ENCODE measurements around the gene ADAMTS2. TPM values are rescaled to one million over a fixed set of nuclear protein-coding genes. Genes with fewer than 3 reads are reported as not detected.
A peak's percentile ranks its signal among the peaks of the same experiment; 100 is the strongest.

The ADAMTS2 gene
- total and polyA plus RNA-seq, 11 donors: 1.1 to 23.0 (median 5.5) TPM

DNA sequence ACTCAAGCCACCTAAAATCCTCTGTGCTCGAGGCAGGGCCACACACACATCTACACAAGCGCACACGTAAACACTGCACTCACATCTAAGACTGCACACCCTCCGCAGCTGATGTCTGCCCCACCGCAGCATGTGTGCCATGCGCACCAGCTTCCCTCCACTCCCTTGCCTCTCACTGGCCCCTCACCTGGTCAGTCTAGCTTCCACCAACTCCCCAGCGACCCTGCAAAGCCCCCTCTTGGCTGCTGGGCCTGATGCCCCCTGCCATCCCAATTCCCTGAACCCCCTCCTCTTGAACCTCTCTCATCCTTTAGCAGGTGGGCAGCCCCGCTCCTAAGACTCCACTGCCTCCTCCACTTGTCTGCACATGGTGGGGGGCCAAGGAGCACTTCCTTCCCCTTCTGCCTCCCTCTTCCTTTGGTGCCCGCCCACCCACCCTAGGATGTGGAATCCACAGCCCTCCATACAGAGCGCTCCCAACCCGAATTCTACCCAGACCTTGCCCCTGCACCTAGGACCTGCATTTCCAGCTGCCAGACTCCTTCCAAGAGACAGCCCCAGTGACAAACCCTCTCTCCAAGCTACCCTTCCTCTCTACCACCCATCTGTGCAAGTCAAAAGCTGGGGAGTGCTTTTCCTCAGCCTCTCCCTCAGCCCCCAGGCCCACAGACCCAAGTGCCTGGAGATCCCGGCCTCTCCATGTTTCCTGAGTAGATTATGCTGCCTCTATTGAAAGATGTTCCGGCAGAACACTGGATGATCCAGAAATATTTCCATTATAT, 23.9 kb downstream of the ADAMTS2 start:
- DNase-seq (peak in 3 of 5 donors; percentile 6 to 22 (median 19)), ATAC-seq (no peak)
- Histone ChIP-seq H3K36me3 (no peaks in the 10 kb centered on the region), H3K4me1 (peaks cover 0 to 27% (median 0%) of the 10 kb centered on the region in 12 donors), H3K27me3 (no peaks in the 10 kb centered on the region), H3K9me3 (no peaks in the 10 kb centered on the region), H3K4me3 (no peak overlapping the region), H3K27ac (no peak overlapping the region)
- intact Hi-C loops (cut with DNase I): no loop called here
- 87 to 94% (median 93%) methylated on average over 13 of the region's 13 CpGs for WGBS, 4 donors
- TF ChIP-seq, protein P1, sequence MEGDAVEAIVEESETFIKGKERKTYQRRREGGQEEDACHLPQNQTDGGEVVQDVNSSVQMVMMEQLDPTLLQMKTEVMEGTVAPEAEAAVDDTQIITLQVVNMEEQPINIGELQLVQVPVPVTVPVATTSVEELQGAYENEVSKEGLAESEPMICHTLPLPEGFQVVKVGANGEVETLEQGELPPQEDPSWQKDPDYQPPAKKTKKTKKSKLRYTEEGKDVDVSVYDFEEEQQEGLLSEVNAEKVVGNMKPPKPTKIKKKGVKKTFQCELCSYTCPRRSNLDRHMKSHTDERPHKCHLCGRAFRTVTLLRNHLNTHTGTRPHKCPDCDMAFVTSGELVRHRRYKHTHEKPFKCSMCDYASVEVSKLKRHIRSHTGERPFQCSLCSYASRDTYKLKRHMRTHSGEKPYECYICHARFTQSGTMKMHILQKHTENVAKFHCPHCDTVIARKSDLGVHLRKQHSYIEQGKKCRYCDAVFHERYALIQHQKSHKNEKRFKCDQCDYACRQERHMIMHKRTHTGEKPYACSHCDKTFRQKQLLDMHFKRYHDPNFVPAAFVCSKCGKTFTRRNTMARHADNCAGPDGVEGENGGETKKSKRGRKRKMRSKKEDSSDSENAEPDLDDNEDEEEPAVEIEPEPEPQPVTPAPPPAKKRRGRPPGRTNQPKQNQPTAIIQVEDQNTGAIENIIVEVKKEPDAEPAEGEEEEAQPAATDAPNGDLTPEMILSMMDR (IDR thresholded peaks at IDR 0.05): no peak
- TF ChIP-seq POLR2A (IDR thresholded peaks at IDR 0.05): no peak

DNA sequence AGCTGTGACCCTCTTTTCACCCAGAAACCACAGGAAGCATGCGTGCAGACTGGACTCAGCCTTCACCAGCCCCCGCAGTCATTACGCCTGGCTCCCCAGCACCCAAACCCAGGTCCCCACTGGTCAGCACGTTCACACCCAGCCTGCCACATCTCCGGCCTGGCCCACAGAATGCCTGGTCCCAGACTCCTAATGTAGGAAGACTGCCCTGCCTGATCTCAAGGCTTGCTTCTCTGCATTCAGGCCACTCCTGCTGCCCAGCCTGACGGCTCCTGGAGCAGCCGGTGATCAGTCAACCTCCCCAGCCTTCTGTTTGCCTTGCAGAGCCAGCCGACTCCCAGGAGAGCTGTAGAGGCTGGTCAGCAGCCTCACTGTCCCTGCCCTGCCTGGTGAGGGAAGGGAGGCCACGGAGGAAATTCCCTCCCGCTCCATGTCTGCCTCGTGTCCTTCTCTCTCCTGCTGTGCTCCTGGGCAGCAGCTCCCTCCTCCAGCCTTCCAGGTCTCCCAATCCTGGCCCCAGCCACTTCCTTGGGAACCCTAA, 25.4 kb downstream of the ADAMTS2 start:
- Histone ChIP-seq H3K27me3 (no peaks in the 10 kb centered on the region), H3K4me1 (peaks cover 0 to 29% (median 0%) of the 10 kb centered on the region in 12 donors), H3K9me3 (peaks cover 0 to 3% (median 0%) of the 10 kb centered on the region in 12 donors), H3K4me3 (no peak overlapping the region), H3K27ac (peak overlapping the region in 2 of 12 donors; percentile 4 to 27), H3K36me3 (no peaks in the 10 kb centered on the region)
- TF ChIP-seq POLR2A (IDR thresholded peaks at IDR 0.05): no peak
- ATAC-seq (peak in 2 of 4 donors; percentile 8 to 31), DNase-seq (peak in 3 of 5 donors; percentile 34 to 66 (median 43))
- 41 to 50% (median 45%) methylated on average over 11 of the region's 11 CpGs for WGBS, 4 donors
- intact Hi-C loops (cut with DNase I): no loop called here

- Histone ChIP-seq H3K4me1 (peaks cover 0 to 35% (median 6%) of the 10 kb centered on the region in 12 donors), H3K36me3 (no peaks in the 10 kb centered on the region), H3K9me3 (peaks cover 0 to 3% (median 0%) of the 10 kb centered on the region in 12 donors), H3K4me3 (no peak overlapping the region), H3K27me3 (no peaks in the 10 kb centered on the region), H3K27ac (no peak overlapping the region)
- DNase-seq: peak in 2 of 5 donors; percentile 14 to 23
- intact Hi-C loops (cut with DNase I): no loop called here
- no peak for ATAC-seq
- 91 to 96% (median 93%) methylated on average over 8 of the region's 8 CpGs for WGBS, 4 donors
- TF ChIP-seq, protein P1 (IDR thresholded peaks at IDR 0.05): no peak
- TF ChIP-seq POLR2A (IDR thresholded peaks at IDR 0.05): no peak
Observed at GRCh38 chr5:179319123-179319522, 26.1 kb downstream of the ADAMTS2 start.

- Histone ChIP-seq H3K9me3 (peaks cover 0 to 3% (median 0%) of the 10 kb centered on the region in 12 donors), H3K36me3 (no peaks in the 10 kb centered on the region), H3K4me1 (peaks cover 0 to 39% (median 7%) of the 10 kb centered on the region in 12 donors), H3K27ac (no peak overlapping the region), H3K4me3 (no peak overlapping the region), H3K27me3 (no peaks in the 10 kb centered on the region)
- no peak for TF ChIP-seq POLR2A (IDR thresholded peaks at IDR 0.05)
- TF ChIP-seq, protein P1 (IDR thresholded peaks at IDR 0.05): no peak
- intact Hi-C loops (cut with DNase I): no loop called here
- ATAC-seq: no peak
- 57 to 71% (median 64%) methylated on average over 17 to 21 of the region's 21 CpGs for WGBS, 4 donors
- peak in 3 of 5 donors; percentile 28 to 59 (median 38) for DNase-seq
Observed at GRCh38 chr5:179318221-179318955, 26.9 kb downstream of the ADAMTS2 start.
